ENCODE results near the gene SLC27A6.

DNA sequence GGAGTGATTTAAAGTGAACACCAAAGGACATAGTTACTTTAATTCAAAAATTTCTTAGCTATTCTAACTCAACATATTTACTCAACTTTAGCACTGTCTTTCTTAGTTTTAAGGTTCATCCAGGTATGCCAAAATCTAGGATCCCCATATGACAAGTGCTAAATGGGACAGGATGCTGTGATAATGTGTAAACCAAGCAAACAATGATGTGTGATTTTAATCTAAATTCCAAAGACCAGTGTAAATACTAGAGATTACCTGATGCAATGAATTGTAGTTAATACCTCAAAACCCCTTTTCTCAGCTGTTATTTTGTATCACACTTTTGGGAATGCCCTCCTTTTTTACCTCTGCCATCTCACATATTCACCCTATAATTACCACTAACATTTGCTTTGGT lies 102.5 kb downstream of the SLC27A6 start:
- TF ChIP-seq POLR2A (IDR thresholded peaks at IDR 0.05) = no peak
- TF ChIP-seq, protein P1, sequence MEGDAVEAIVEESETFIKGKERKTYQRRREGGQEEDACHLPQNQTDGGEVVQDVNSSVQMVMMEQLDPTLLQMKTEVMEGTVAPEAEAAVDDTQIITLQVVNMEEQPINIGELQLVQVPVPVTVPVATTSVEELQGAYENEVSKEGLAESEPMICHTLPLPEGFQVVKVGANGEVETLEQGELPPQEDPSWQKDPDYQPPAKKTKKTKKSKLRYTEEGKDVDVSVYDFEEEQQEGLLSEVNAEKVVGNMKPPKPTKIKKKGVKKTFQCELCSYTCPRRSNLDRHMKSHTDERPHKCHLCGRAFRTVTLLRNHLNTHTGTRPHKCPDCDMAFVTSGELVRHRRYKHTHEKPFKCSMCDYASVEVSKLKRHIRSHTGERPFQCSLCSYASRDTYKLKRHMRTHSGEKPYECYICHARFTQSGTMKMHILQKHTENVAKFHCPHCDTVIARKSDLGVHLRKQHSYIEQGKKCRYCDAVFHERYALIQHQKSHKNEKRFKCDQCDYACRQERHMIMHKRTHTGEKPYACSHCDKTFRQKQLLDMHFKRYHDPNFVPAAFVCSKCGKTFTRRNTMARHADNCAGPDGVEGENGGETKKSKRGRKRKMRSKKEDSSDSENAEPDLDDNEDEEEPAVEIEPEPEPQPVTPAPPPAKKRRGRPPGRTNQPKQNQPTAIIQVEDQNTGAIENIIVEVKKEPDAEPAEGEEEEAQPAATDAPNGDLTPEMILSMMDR (IDR thresholded peaks at IDR 0.05) = no peak
